ENCODE results near the gene FBN2. TPM values are rescaled to one million over a fixed set of nuclear protein-coding genes. Genes with fewer than 3 reads are reported as not detected.

Gene FBN2
- total RNA-seq, 1 experiment from 2014 or later, result 0.42 TPM

GRCh38 chr5:128532776-128533175, 5.3 kb downstream of the FBN2 start:
- H3K9me2 ChIP-seq (ENCODE audit: insufficient read depth), result no peaks in the 10 kb centered on the region
- no peaks in the 10 kb centered on the region for H4K20me1 ChIP-seq (ENCODE audit: insufficient read depth)
- TF ChIP-seq SIN3A (IDR thresholded peaks at IDR 0.05; ENCODE audit: low read depth) (no peak), JUND (IDR thresholded peaks at IDR 0.05) (no peak)
- ATAC-seq (no peak), DNase-seq (ENCODE audit: low read depth, low spot score) (no peak)
- no peaks in the 10 kb centered on the region for H3K27me3 ChIP-seq (ENCODE audit: insufficient read depth, low read length)
- H3K4me1 ChIP-seq (ENCODE audit: control insufficient read depth in 1 of 2, insufficient read depth in 2 of 2, low read length in 2 of 2), result no peaks in the 10 kb centered on the region
- no peak overlapping the region for H2AFZ ChIP-seq (ENCODE audit: low read depth, low read length, poor library complexity, severe bottlenecking)
- no peaks in the 10 kb centered on the region for H3K36me3 ChIP-seq (ENCODE audit: control insufficient read depth in 1 of 2, insufficient read depth in 2 of 2, low read length in 2 of 2)
- ChIA-PET POLR2A (no interaction called here), RAD21 (ENCODE audit: low non-redundant PET in 1 of 2, low total read pairs in 2 of 2, uncharacterized antibody in 2 of 2, unreplicated experiment in 2 of 2) (no interaction called here), CTCF (no interaction called here)
- intact Hi-C loops (cut with micrococcal nuclease), result no loop called here
- no TSS peak for BruUV-seq (replicated peaks)
- no peaks in the 10 kb centered on the region for H3K9me3 ChIP-seq (ENCODE audit: control insufficient read depth in 1 of 2, insufficient read depth in 1 of 2, low read depth in 1 of 2, low read length in 2 of 2)
- no peak overlapping the region for H3K4me3 ChIP-seq (replicated peaks in 1 of 2; ENCODE audit: low read depth in 1 of 2, low read length in 2 of 2)
- H3K4me2 ChIP-seq (ENCODE audit: low read length), result no peak overlapping the region
- H3K79me2 ChIP-seq (ENCODE audit: insufficient read depth, low read length), result no peaks in the 10 kb centered on the region
- H3K27ac ChIP-seq (ENCODE audit: low read depth, low read length), result no peak overlapping the region
- no peak overlapping the region for H3K9ac ChIP-seq (ENCODE audit: low read length)

GRCh38 chr5:128532127-128532526, 5.9 kb downstream of the FBN2 start:
- Histone ChIP-seq H3K4me3 (replicated peaks in 1 of 2; ENCODE audit: low read depth in 1 of 2, low read length in 2 of 2) (no peak overlapping the region), H4K20me1 (ENCODE audit: insufficient read depth) (no peaks in the 10 kb centered on the region), H3K9ac (ENCODE audit: low read length) (no peak overlapping the region), H3K9me2 (ENCODE audit: insufficient read depth) (no peaks in the 10 kb centered on the region), H3K79me2 (ENCODE audit: insufficient read depth, low read length) (no peaks in the 10 kb centered on the region), H3K4me1 (ENCODE audit: control insufficient read depth in 1 of 2, insufficient read depth in 2 of 2, low read length in 2 of 2) (no peaks in the 10 kb centered on the region), H3K27ac (ENCODE audit: low read depth, low read length) (no peak overlapping the region), H3K9me3 (ENCODE audit: control insufficient read depth in 1 of 2, insufficient read depth in 1 of 2, low read depth in 1 of 2, low read length in 2 of 2) (no peaks in the 10 kb centered on the region), H3K4me2 (ENCODE audit: low read length) (no peak overlapping the region), H3K36me3 (ENCODE audit: control insufficient read depth in 1 of 2, insufficient read depth in 2 of 2, low read length in 2 of 2) (no peaks in the 10 kb centered on the region), H3K27me3 (ENCODE audit: insufficient read depth, low read length) (no peaks in the 10 kb centered on the region), H2AFZ (ENCODE audit: low read depth, low read length, poor library complexity, severe bottlenecking) (no peak overlapping the region)
- ATAC-seq (no peak), DNase-seq (ENCODE audit: low read depth, low spot score) (no peak)
- POLR2A ChIA-PET, result no interaction called here
- no TSS peak for BruUV-seq (replicated peaks)
- intact Hi-C loops (cut with micrococcal nuclease), result no loop called here
- CTCF ChIA-PET, result no interaction called here
- RAD21 ChIA-PET (ENCODE audit: low non-redundant PET in 1 of 2, low total read pairs in 2 of 2, uncharacterized antibody in 2 of 2, unreplicated experiment in 2 of 2), result no interaction called here
- TF ChIP-seq YY1 (IDR thresholded peaks at IDR 0.05; ENCODE audit: extremely low read depth, insufficient replicate concordance, low read depth, low read length) (no peak), TCF7L2 (IDR thresholded peaks at IDR 0.05; ENCODE audit: borderline replicate concordance, extremely low read depth, insufficient read depth, insufficient read length) (no peak), ZFX (IDR thresholded peaks at IDR 0.05) (no peak), CBX3 (IDR thresholded peaks at IDR 0.05; ENCODE audit: low read depth) (no peak), REST (IDR thresholded peaks at IDR 0.05; ENCODE audit: low read depth) (no peak), EZH2 (IDR thresholded peaks at IDR 0.05) (no peak), CEBPB (IDR thresholded peaks at IDR 0.05; ENCODE audit: low read depth) (no peak), ATF3 (IDR thresholded peaks at IDR 0.05) (no peak), MAX (IDR thresholded peaks at IDR 0.05) (no peak), JUND (IDR thresholded peaks at IDR 0.05) (no peak)
- TF ChIP-seq, protein P1, sequence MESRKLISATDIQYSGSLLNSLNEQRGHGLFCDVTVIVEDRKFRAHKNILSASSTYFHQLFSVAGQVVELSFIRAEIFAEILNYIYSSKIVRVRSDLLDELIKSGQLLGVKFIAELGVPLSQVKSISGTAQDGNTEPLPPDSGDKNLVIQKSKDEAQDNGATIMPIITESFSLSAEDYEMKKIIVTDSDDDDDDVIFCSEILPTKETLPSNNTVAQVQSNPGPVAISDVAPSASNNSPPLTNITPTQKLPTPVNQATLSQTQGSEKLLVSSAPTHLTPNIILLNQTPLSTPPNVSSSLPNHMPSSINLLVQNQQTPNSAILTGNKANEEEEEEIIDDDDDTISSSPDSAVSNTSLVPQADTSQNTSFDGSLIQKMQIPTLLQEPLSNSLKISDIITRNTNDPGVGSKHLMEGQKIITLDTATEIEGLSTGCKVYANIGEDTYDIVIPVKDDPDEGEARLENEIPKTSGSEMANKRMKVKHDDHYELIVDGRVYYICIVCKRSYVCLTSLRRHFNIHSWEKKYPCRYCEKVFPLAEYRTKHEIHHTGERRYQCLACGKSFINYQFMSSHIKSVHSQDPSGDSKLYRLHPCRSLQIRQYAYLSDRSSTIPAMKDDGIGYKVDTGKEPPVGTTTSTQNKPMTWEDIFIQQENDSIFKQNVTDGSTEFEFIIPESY (IDR thresholded peaks at IDR 0.05; ENCODE audit: extremely low read depth, insufficient replicate concordance, low read length), result no peak
- TF ChIP-seq, protein P2, sequence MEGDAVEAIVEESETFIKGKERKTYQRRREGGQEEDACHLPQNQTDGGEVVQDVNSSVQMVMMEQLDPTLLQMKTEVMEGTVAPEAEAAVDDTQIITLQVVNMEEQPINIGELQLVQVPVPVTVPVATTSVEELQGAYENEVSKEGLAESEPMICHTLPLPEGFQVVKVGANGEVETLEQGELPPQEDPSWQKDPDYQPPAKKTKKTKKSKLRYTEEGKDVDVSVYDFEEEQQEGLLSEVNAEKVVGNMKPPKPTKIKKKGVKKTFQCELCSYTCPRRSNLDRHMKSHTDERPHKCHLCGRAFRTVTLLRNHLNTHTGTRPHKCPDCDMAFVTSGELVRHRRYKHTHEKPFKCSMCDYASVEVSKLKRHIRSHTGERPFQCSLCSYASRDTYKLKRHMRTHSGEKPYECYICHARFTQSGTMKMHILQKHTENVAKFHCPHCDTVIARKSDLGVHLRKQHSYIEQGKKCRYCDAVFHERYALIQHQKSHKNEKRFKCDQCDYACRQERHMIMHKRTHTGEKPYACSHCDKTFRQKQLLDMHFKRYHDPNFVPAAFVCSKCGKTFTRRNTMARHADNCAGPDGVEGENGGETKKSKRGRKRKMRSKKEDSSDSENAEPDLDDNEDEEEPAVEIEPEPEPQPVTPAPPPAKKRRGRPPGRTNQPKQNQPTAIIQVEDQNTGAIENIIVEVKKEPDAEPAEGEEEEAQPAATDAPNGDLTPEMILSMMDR (IDR thresholded peaks at IDR 0.05 in 2 of 3, conservative IDR thresholded peaks at IDR 0.05 in 1 of 3; ENCODE audit: borderline replicate concordance in 1 of 3, insufficient read depth in 1 of 3, low read depth in 2 of 3, low read length in 2 of 3), result no peak
